ENCODE data around the gene P4HA2.

DNA sequence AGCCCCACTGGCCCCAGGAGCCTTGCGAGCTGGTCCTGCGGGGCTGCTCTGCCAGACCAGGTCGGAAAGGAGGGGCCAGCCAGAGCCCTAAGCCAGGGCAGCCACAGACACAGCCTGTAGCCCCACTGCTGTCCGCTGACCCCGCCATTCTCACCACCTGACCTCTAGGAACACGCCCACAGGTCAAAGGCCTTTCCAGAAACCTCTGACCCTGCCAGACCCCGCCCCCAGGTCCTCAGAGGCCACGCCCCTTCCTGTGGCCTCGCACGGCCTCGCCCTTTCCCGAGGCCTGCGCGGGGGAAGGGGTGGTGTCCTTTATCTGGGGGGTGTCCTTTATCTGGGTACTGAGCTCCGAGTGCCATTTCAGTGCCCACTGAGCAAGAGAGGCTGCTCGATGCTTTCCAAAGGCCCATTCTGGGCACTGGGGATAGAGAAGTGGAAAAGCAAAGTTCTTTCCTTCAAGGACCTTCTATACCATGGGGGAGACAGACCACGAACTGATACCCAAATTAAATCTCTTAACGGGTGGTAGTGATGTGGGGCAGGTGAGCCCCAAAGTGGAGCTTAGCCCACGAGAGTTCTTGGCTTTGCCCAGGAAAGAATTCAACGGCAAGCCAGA lies 46.5 kb downstream of the P4HA2 start:
- TF ChIP-seq, protein P1, sequence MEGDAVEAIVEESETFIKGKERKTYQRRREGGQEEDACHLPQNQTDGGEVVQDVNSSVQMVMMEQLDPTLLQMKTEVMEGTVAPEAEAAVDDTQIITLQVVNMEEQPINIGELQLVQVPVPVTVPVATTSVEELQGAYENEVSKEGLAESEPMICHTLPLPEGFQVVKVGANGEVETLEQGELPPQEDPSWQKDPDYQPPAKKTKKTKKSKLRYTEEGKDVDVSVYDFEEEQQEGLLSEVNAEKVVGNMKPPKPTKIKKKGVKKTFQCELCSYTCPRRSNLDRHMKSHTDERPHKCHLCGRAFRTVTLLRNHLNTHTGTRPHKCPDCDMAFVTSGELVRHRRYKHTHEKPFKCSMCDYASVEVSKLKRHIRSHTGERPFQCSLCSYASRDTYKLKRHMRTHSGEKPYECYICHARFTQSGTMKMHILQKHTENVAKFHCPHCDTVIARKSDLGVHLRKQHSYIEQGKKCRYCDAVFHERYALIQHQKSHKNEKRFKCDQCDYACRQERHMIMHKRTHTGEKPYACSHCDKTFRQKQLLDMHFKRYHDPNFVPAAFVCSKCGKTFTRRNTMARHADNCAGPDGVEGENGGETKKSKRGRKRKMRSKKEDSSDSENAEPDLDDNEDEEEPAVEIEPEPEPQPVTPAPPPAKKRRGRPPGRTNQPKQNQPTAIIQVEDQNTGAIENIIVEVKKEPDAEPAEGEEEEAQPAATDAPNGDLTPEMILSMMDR (IDR thresholded peaks at IDR 0.05; ENCODE audit: extremely low read depth in 1 of 2, insufficient read depth in 1 of 2, low read depth in 1 of 2, low read length in 2 of 2), result no peak
- TF ChIP-seq EZH2 (IDR thresholded peaks at IDR 0.05; ENCODE audit: borderline replicate concordance, low read depth, low read length, severe bottlenecking) (no peak), POLR2A (IDR thresholded peaks at IDR 0.05; ENCODE audit: low read depth, low read length) (no peak), POLR2AphosphoS5 (IDR thresholded peaks at IDR 0.05; ENCODE audit: insufficient read depth, low read depth, low read length) (no peak), JUN (IDR thresholded peaks at IDR 0.05; ENCODE audit: borderline replicate concordance, insufficient read depth, insufficient read length, low read depth) (no peak), FOS (IDR thresholded peaks at IDR 0.05; ENCODE audit: borderline replicate concordance, insufficient read depth, low read length) (no peak), GATA2 (IDR thresholded peaks at IDR 0.05; ENCODE audit: insufficient read depth, insufficient read length, low read depth, low read length) (no peak)
- TF ChIP-seq, protein P2, sequence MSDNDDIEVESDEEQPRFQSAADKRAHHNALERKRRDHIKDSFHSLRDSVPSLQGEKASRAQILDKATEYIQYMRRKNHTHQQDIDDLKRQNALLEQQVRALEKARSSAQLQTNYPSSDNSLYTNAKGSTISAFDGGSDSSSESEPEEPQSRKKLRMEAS (IDR thresholded peaks at IDR 0.05; ENCODE audit: insufficient read depth, insufficient read length), result no peak

Data from endothelial cell of umbilical vein (primary cell).